ENCODE measurements around the gene FRAS1. TPM values are rescaled to one million over a fixed set of nuclear protein-coding genes. Genes with fewer than 3 reads are reported as not detected.

The FRAS1 gene
- total RNA-seq, 2 donors from 2014 or later, result not detected

- H3K4me3 Mint-ChIP-seq, result no peak overlapping the region
- DNase-seq, result no peak
- no peaks in the 10 kb centered on the region for H3K36me3 Mint-ChIP-seq (ENCODE audit: low read depth)
- H3K27me3 Mint-ChIP-seq, result peaks cover 6% of the 10 kb centered on the region
- no peak for ATAC-seq
- H3K4me1 Mint-ChIP-seq, result no peaks in the 10 kb centered on the region
- H3K9me3 ChIP-seq (ENCODE audit: control insufficient read depth, low read length, poor library complexity, severe bottlenecking), result no peaks in the 10 kb centered on the region
- H3K27ac Mint-ChIP-seq, result no peak overlapping the region
Measured at GRCh38 chr4:78331965-78332364, 274.8 kb downstream of the FRAS1 start.

GRCh38 chr4:78332976-78333375, 275.9 kb downstream of the FRAS1 start:
- DNase-seq, result no peak
- Mint-ChIP-seq H3K36me3 (ENCODE audit: low read depth) (no peaks in the 10 kb centered on the region), H3K27me3 (peaks cover 14% of the 10 kb centered on the region), H3K4me3 (no peak overlapping the region), H3K27ac (no peak overlapping the region), H3K4me1 (no peaks in the 10 kb centered on the region)
- no peak for ATAC-seq
- H3K9me3 ChIP-seq (ENCODE audit: control insufficient read depth, low read length, poor library complexity, severe bottlenecking), result no peaks in the 10 kb centered on the region

GRCh38 chr4:78336093-78336943, 279.2 kb downstream of the FRAS1 start:
- H3K9me3 ChIP-seq (ENCODE audit: control insufficient read depth, low read length, poor library complexity, severe bottlenecking), result no peaks in the 10 kb centered on the region
- DNase-seq (no peak), ATAC-seq (no peak)
- Mint-ChIP-seq H3K36me3 (ENCODE audit: low read depth) (no peaks in the 10 kb centered on the region), H3K27ac (no peak overlapping the region), H3K27me3 (peaks cover 17% of the 10 kb centered on the region), H3K4me1 (no peaks in the 10 kb centered on the region), H3K4me3 (no peak overlapping the region)

GRCh38 chr4:78337244-78338020, 280.3 kb downstream of the FRAS1 start:
- no peak for DNase-seq
- no peaks in the 10 kb centered on the region for H3K9me3 ChIP-seq (ENCODE audit: control insufficient read depth, low read length, poor library complexity, severe bottlenecking)
- ATAC-seq, result no peak
- H3K27ac Mint-ChIP-seq, result no peak overlapping the region
- H3K4me3 Mint-ChIP-seq, result no peak overlapping the region
- H3K27me3 Mint-ChIP-seq, result peaks cover 17% of the 10 kb centered on the region
- no peaks in the 10 kb centered on the region for H3K36me3 Mint-ChIP-seq (ENCODE audit: low read depth)
- no peaks in the 10 kb centered on the region for H3K4me1 Mint-ChIP-seq

GRCh38 chr4:78342125-78342524, 285.0 kb downstream of the FRAS1 start:
- ATAC-seq (no peak), DNase-seq (no peak)
- H3K4me1 Mint-ChIP-seq, result no peaks in the 10 kb centered on the region
- peaks cover 11% of the 10 kb centered on the region for H3K27me3 Mint-ChIP-seq
- no peak overlapping the region for H3K27ac Mint-ChIP-seq
- no peaks in the 10 kb centered on the region for H3K9me3 ChIP-seq (ENCODE audit: control insufficient read depth, low read length, poor library complexity, severe bottlenecking)
- no peaks in the 10 kb centered on the region for H3K36me3 Mint-ChIP-seq (ENCODE audit: low read depth)
- no peak overlapping the region for H3K4me3 Mint-ChIP-seq

- Mint-ChIP-seq H3K36me3 (ENCODE audit: low read depth) (no peaks in the 10 kb centered on the region), H3K4me3 (no peak overlapping the region), H3K4me1 (no peaks in the 10 kb centered on the region), H3K27ac (no peak overlapping the region), H3K27me3 (no peaks in the 10 kb centered on the region)
- no peak for ATAC-seq
- no peaks in the 10 kb centered on the region for H3K9me3 ChIP-seq (ENCODE audit: control insufficient read depth, low read length, poor library complexity, severe bottlenecking)
- DNase-seq, result no peak
Measured at GRCh38 chr4:78343682-78344081, 286.6 kb downstream of the FRAS1 start.

GRCh38 chr4:78345237-78345636, 288.1 kb downstream of the FRAS1 start:
- H3K36me3 Mint-ChIP-seq (ENCODE audit: low read depth), result no peaks in the 10 kb centered on the region
- H3K4me3 Mint-ChIP-seq, result no peak overlapping the region
- H3K27ac Mint-ChIP-seq, result no peak overlapping the region
- H3K4me1 Mint-ChIP-seq, result no peaks in the 10 kb centered on the region
- no peaks in the 10 kb centered on the region for H3K9me3 ChIP-seq (ENCODE audit: control insufficient read depth, low read length, poor library complexity, severe bottlenecking)
- no peak for DNase-seq
- no peak for ATAC-seq
- H3K27me3 Mint-ChIP-seq, result no peaks in the 10 kb centered on the region

- Mint-ChIP-seq H3K27me3 (no peaks in the 10 kb centered on the region), H3K4me3 (no peak overlapping the region), H3K4me1 (no peaks in the 10 kb centered on the region), H3K36me3 (ENCODE audit: low read depth) (no peaks in the 10 kb centered on the region), H3K27ac (no peak overlapping the region)
- DNase-seq (no peak), ATAC-seq (no peak)
- H3K9me3 ChIP-seq (ENCODE audit: control insufficient read depth, low read length, poor library complexity, severe bottlenecking), result no peaks in the 10 kb centered on the region
Measured at GRCh38 chr4:78346222-78346621, 289.1 kb downstream of the FRAS1 start.

- Mint-ChIP-seq H3K36me3 (ENCODE audit: low read depth) (no peaks in the 10 kb centered on the region), H3K4me3 (no peak overlapping the region), H3K27ac (no peak overlapping the region), H3K4me1 (no peaks in the 10 kb centered on the region), H3K27me3 (no peaks in the 10 kb centered on the region)
- ATAC-seq (no peak), DNase-seq (no peak)
- no peaks in the 10 kb centered on the region for H3K9me3 ChIP-seq (ENCODE audit: control insufficient read depth, low read length, poor library complexity, severe bottlenecking)
Measured at GRCh38 chr4:78347527-78347926, 290.4 kb downstream of the FRAS1 start.

- Mint-ChIP-seq H3K27me3 (peaks cover 28% of the 10 kb centered on the region), H3K36me3 (ENCODE audit: low read depth) (no peaks in the 10 kb centered on the region), H3K4me3 (no peak overlapping the region), H3K27ac (no peak overlapping the region), H3K4me1 (no peaks in the 10 kb centered on the region)
- no peaks in the 10 kb centered on the region for H3K9me3 ChIP-seq (ENCODE audit: control insufficient read depth, low read length, poor library complexity, severe bottlenecking)
- DNase-seq (no peak), ATAC-seq (no peak)
Measured at GRCh38 chr4:78353921-78354320, 296.8 kb downstream of the FRAS1 start.

GRCh38 chr4:78354782-78355181, 297.7 kb downstream of the FRAS1 start:
- no peak for DNase-seq
- no peaks in the 10 kb centered on the region for H3K36me3 Mint-ChIP-seq (ENCODE audit: low read depth)
- H3K27me3 Mint-ChIP-seq, result peaks cover 37% of the 10 kb centered on the region
- H3K4me3 Mint-ChIP-seq, result no peak overlapping the region
- ATAC-seq, result no peak
- H3K27ac Mint-ChIP-seq, result no peak overlapping the region
- H3K4me1 Mint-ChIP-seq, result no peaks in the 10 kb centered on the region
- H3K9me3 ChIP-seq (ENCODE audit: control insufficient read depth, low read length, poor library complexity, severe bottlenecking), result no peaks in the 10 kb centered on the region

- Mint-ChIP-seq H3K27ac (no peak overlapping the region), H3K36me3 (ENCODE audit: low read depth) (no peaks in the 10 kb centered on the region), H3K4me1 (no peaks in the 10 kb centered on the region), H3K4me3 (no peak overlapping the region), H3K27me3 (peaks cover 38% of the 10 kb centered on the region)
- no peak for DNase-seq
- no peak for ATAC-seq
- no peaks in the 10 kb centered on the region for H3K9me3 ChIP-seq (ENCODE audit: control insufficient read depth, low read length, poor library complexity, severe bottlenecking)
Measured at GRCh38 chr4:78355306-78355705, 298.2 kb downstream of the FRAS1 start.

- no peak overlapping the region for H3K4me3 Mint-ChIP-seq
- no peaks in the 10 kb centered on the region for H3K36me3 Mint-ChIP-seq (ENCODE audit: low read depth)
- no peaks in the 10 kb centered on the region for H3K4me1 Mint-ChIP-seq
- ATAC-seq (no peak), DNase-seq (no peak)
- no peak overlapping the region for H3K27ac Mint-ChIP-seq
- no peaks in the 10 kb centered on the region for H3K9me3 ChIP-seq (ENCODE audit: control insufficient read depth, low read length, poor library complexity, severe bottlenecking)
- peaks cover 38% of the 10 kb centered on the region for H3K27me3 Mint-ChIP-seq
Measured at GRCh38 chr4:78356251-78356786, 299.2 kb downstream of the FRAS1 start.
